ENCODE data around the gene FAM32A. TPM values are rescaled to one million over a fixed set of nuclear protein-coding genes. Genes with fewer than 3 reads are reported as not detected.

FAM32A gene
- total RNA-seq, 1 donor from 2014 or later: 106 TPM

- DNase-seq (ENCODE audit: low read depth): no peak
- H3K4me1 Mint-ChIP-seq (ENCODE audit: low read depth, unreplicated experiment): peaks cover 2% of the 10 kb centered on the region
- H3K27ac Mint-ChIP-seq (ENCODE audit: unreplicated experiment): no peak overlapping the region
These were observed 48.0 kb downstream of the FAM32A start for GRCh38 chr19:16233081-16233776.

GRCh38 chr19:16233836-16234551 is 48.8 kb downstream of the FAM32A start:
- H3K9ac ChIP-seq (ENCODE audit: low read length): no peak overlapping the region
- H3K27ac Mint-ChIP-seq (ENCODE audit: unreplicated experiment): no peak overlapping the region
- no peaks in the 10 kb centered on the region for H3K79me2 ChIP-seq (ENCODE audit: insufficient read depth, low read length)
- peaks cover 15% of the 10 kb centered on the region for H3K36me3 ChIP-seq (ENCODE audit: insufficient read depth, low read length)
- no peaks in the 10 kb centered on the region for H3K27me3 Mint-ChIP-seq (ENCODE audit: low read depth, unreplicated experiment)
- H4K20me1 ChIP-seq (ENCODE audit: insufficient read depth, low read length): peaks cover 24% of the 10 kb centered on the region
- H3K9me3 ChIP-seq (ENCODE audit: insufficient read depth, low read depth, low read length): no peaks in the 10 kb centered on the region
- no peak for DNase-seq (ENCODE audit: low read depth)
- H3K4me1 Mint-ChIP-seq (ENCODE audit: low read depth, unreplicated experiment): peaks cover 2% of the 10 kb centered on the region
- H3K4me3 Mint-ChIP-seq (ENCODE audit: unreplicated experiment): no peak overlapping the region
- no peak for TF ChIP-seq CTCF (IDR thresholded peaks at IDR 0.05; ENCODE audit: insufficient read depth, low read depth, low read length)
- H3K36me3 Mint-ChIP-seq (ENCODE audit: low read depth, unreplicated experiment): peaks cover 32% of the 10 kb centered on the region
- H2AFZ ChIP-seq (ENCODE audit: low read depth, low read length): no peak overlapping the region
- no peak for FAIRE-seq
- no peaks in the 10 kb centered on the region for H3K9me3 Mint-ChIP-seq (ENCODE audit: unreplicated experiment)
- H3K27me3 ChIP-seq (ENCODE audit: insufficient read depth, low read length): no peaks in the 10 kb centered on the region
- no peaks in the 10 kb centered on the region for H3K4me1 ChIP-seq (ENCODE audit: insufficient read depth, low read length)
- no peak overlapping the region for H3K4me2 ChIP-seq (ENCODE audit: low read length)
- no peak overlapping the region for H3K4me3 ChIP-seq (ENCODE audit: insufficient read depth, low read depth, low read length)
- H3K27ac ChIP-seq (ENCODE audit: low read depth, low read length): no peak overlapping the region

More at GRCh38 chr19:16233081-16233776, 48.0 kb downstream of the FAM32A start:
- Histone ChIP-seq H3K27ac (ENCODE audit: low read depth, low read length) (no peak overlapping the region), H3K79me2 (ENCODE audit: insufficient read depth, low read length) (no peaks in the 10 kb centered on the region), H3K4me1 (ENCODE audit: insufficient read depth, low read length) (no peaks in the 10 kb centered on the region), H2AFZ (ENCODE audit: low read depth, low read length) (no peak overlapping the region), H4K20me1 (ENCODE audit: insufficient read depth, low read length) (peaks cover 24% of the 10 kb centered on the region), H3K36me3 (ENCODE audit: insufficient read depth, low read length) (peaks cover 15% of the 10 kb centered on the region), H3K9me3 (ENCODE audit: insufficient read depth, low read depth, low read length) (no peaks in the 10 kb centered on the region), H3K4me2 (ENCODE audit: low read length) (no peak overlapping the region), H3K9ac (ENCODE audit: low read length) (no peak overlapping the region), H3K4me3 (ENCODE audit: insufficient read depth, low read depth, low read length) (no peak overlapping the region), H3K27me3 (ENCODE audit: insufficient read depth, low read length) (no peaks in the 10 kb centered on the region)
- H3K9me3 Mint-ChIP-seq (ENCODE audit: unreplicated experiment): no peaks in the 10 kb centered on the region
- no peaks in the 10 kb centered on the region for H3K27me3 Mint-ChIP-seq (ENCODE audit: low read depth, unreplicated experiment)
- TF ChIP-seq CTCF (IDR thresholded peaks at IDR 0.05; ENCODE audit: insufficient read depth, low read depth, low read length) (no peak), EZH2 (IDR thresholded peaks at IDR 0.05; ENCODE audit: insufficient read depth, low read length) (no peak)
- H3K36me3 Mint-ChIP-seq (ENCODE audit: low read depth, unreplicated experiment): peaks cover 34% of the 10 kb centered on the region
- FAIRE-seq: no peak
- H3K4me3 Mint-ChIP-seq (ENCODE audit: unreplicated experiment): no peak overlapping the region

Data from astrocyte (in vitro differentiated cells and primary cell).